Ishikawa (cell line): ENCODE data around the gene ACTR1A.

Experiments
- CEBPB ChIP-seq: IDR thresholded peaks from 2 replicates; pipeline ENCODE4 v1.6.1; 2012
- CREB1 ChIP-seq: IDR thresholded peaks from 2 replicates; pipeline ENCODE4 v1.6.1; 2012; ENCODE audit warnings: low read depth
- EGR1 ChIP-seq: IDR thresholded peaks from 2 replicates; pipeline ENCODE4 v1.6.1; 2012
- EP300 ChIP-seq: IDR thresholded peaks from 2 replicates; pipeline ENCODE4 v1.6.1; 2012; ENCODE audit warnings: borderline replicate concordance
- FOXM1 ChIP-seq: IDR thresholded peaks from 2 replicates; pipeline ENCODE4 v1.6.1; 2012; ENCODE audit warnings: low read depth, borderline replicate concordance
- MAX ChIP-seq: IDR thresholded peaks from 2 replicates; pipeline ENCODE4 v1.6.1; 2012
- NFIC ChIP-seq: IDR thresholded peaks from 2 replicates; pipeline ENCODE4 v1.6.1; 2012
- RAD21 ChIP-seq: IDR thresholded peaks from 2 replicates; pipeline ENCODE4 v1.6.1; 2012; ENCODE audit warnings: low read depth
- REST ChIP-seq: IDR thresholded peaks from 2 replicates; pipeline ENCODE4 v1.6.1; 2012; ENCODE audit warnings: low read depth, mild to moderate bottlenecking
- TAF1 ChIP-seq: IDR thresholded peaks from 2 replicates; pipeline ENCODE4 v1.6.1; 2012; ENCODE audit warnings: low read depth, mild to moderate bottlenecking
- TCF12 ChIP-seq: IDR thresholded peaks from 2 replicates; pipeline ENCODE4 v1.6.1; 2012; ENCODE audit warnings: low read depth
- TEAD4 ChIP-seq: IDR thresholded peaks from 2 replicates; pipeline ENCODE4 v1.6.1; 2012
- USF1 ChIP-seq: IDR thresholded peaks from 2 replicates; pipeline ENCODE4 v1.6.1; 2012
- YY1 ChIP-seq: IDR thresholded peaks from 2 replicates; pipeline ENCODE4 v1.6.1; 2012; ENCODE audit warnings: low read depth
- ZBTB7A ChIP-seq: IDR thresholded peaks from 2 replicates; pipeline ENCODE4 v1.6.1; 2012; ENCODE audit warnings: low read depth

Gene ACTR1A

GRCh38 chr10:102502337-102503151 is at the start of gene ACTR1A:
ACTR1A (minus strand) TSS chr10:102502712; CDS start chr10:102502647, 65 bp downstream.
- TF ChIP-seq CEBPB = no peak
- TF ChIP-seq RAD21 = no peak
- TF ChIP-seq EP300 = no peak
- TF ChIP-seq CREB1 = peak; percentile 32; the same call in 1 of the 2 replicates
- peak; percentile 82; the same call in 1 of the 2 replicates for TF ChIP-seq MAX
- TF ChIP-seq YY1 = peak; percentile 76; the same call in 1 of the 2 replicates
- no peak for TF ChIP-seq REST
- TF ChIP-seq TCF12 = peak; percentile 48; the same call in 1 of the 2 replicates
- peak; percentile 56 for TF ChIP-seq TEAD4
- peak; percentile 62 for TF ChIP-seq USF1
- no peak for TF ChIP-seq ZBTB7A
- TF ChIP-seq TAF1 = peak; percentile 62

GRCh38 chr10:102550636-102551210 is 48.2 kb upstream of the ACTR1A start:
- no peak for TF ChIP-seq EGR1
- no peak for TF ChIP-seq CREB1
- no peak for TF ChIP-seq TAF1
- TF ChIP-seq EP300 = no peak
- TF ChIP-seq USF1 = no peak
- no peak for TF ChIP-seq CEBPB

- TF ChIP-seq EP300 (no peak), TAF1 (no peak), TEAD4 (no peak), CEBPB (no peak), TCF12 (no peak), USF1 (no peak), ZBTB7A (no peak), FOXM1 (no peak), RAD21 (no peak), NFIC (no peak), CREB1 (no peak), EGR1 (no peak)
These were observed 47.0 kb upstream of the ACTR1A start for GRCh38 chr10:102549549-102549948.

GRCh38 chr10:102546606-102547320 is 44.3 kb upstream of the ACTR1A start:
- TF ChIP-seq TAF1 = no peak
- no peak for TF ChIP-seq FOXM1
- TF ChIP-seq NFIC = no peak

- no peak for TF ChIP-seq ZBTB7A
- no peak for TF ChIP-seq RAD21
- no peak for TF ChIP-seq TAF1
- no peak for TF ChIP-seq YY1
- TF ChIP-seq TEAD4 = no peak
- no peak for TF ChIP-seq REST
- TF ChIP-seq MAX = no peak
- no peak for TF ChIP-seq EGR1
- no peak for TF ChIP-seq CEBPB
These were observed 43.5 kb upstream of the ACTR1A start for GRCh38 chr10:102545997-102546396.
